NCI-H524 (cell line): ENCODE measurements around the gene OTX2.
A peak's percentile ranks its signal among the peaks of the same experiment; 100 is the strongest.

Experiments used
- DNase-seq, 2 experiments: peaks; one replicate each; lab custom pipeline; 2025; lab: John Stamatoyannopoulos, UW

The OTX2 gene

GRCh38 chr14:56812364-56813141 is 2.3 kb upstream of the OTX2 start:
- DNase-seq = peak; percentile 79 to 86

- DNase-seq = peak; percentile 87 to 94
These were observed 1.5 kb upstream of the OTX2 start for GRCh38 chr14:56811593-56812363.

DNA sequence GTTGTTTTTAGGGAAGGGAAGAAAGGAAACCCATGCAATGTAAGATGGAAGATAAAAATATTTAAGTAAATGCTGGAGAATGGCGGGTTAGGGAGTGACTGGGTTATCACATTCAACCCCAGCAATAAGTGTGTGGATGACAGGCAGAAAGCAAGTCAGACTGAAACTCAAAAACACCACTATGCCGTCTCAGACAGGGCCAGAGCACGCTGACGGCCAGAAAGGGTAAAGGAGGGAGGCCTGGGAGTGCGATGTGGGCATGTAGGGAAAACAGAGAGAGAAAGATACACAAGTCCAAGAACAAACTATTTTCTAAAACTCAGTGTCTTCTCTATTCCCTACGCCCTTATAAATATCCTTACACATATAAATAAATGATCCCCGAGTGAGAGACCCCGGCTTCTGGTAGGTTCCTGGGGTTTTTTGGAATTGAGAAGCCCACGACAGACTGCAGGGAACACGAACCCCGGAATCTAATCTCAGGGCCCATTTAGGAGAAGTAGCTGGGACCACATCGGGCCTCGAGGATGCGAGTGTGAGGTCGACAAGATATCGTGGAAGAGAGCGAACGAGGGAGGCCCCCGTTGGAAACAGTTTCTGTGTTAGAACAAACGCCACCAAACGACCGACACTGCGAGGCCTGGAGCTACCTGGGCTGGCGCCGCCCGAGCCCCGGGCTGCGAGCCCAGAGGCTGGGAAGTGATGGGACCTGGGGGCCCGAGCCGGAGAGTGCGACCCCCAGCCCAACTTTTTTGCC is 735 bp upstream of the OTX2 start:
- peak; percentile 83 to 86 for DNase-seq

GRCh38 chr14:56809270-56810146 is 771 bp downstream of the OTX2 start:
- DNase-seq = no peak

DNA sequence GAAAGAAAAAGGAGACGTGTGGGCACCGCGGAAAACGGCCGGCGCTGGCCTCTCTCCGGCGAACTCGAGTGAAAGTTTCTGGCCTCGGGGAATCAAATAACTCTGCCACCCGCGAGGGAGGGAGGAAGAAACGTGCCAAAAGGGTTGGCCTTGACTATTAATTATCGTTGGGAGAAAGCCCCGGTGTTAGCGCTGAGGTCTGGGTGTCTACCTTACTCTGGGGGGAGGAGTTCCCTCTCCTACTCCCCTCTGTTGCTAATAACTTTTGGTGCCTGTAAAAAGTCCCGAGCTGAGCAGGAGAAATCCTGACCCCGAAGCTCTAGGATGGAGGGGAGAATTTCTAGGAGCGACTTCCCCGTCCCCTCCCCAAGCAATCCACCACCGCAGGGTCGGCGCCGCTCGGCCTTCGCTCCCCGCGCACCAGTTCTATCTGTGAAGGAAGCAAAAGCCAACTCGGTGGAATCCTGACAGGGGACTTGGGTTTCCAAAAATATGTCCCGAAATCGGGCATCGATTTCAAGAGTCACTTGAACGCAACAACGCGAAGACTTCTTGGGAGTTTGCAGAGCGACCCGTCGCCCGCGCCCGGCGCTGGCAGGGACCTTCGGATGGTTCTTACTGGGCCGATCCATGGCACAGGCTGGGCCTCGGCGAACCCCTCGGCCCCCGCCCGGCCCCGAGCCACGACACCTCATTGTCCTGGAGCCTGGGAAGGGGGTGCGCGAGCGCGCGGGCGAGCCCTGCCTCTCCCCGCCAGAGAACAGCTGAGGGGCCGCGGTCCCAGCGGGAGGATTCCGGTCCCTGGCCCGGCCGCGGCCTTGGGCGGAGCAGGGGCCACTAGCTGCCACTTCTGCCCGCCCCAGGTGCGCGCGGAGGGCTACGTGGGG is 1.7 kb downstream of the OTX2 start:
- peak; percentile 75 to 83 for DNase-seq

- peak in 1 of 2 experiments; percentile 78 for DNase-seq
These were observed 2.2 kb downstream of the OTX2 start for GRCh38 chr14:56808110-56808382.

DNA sequence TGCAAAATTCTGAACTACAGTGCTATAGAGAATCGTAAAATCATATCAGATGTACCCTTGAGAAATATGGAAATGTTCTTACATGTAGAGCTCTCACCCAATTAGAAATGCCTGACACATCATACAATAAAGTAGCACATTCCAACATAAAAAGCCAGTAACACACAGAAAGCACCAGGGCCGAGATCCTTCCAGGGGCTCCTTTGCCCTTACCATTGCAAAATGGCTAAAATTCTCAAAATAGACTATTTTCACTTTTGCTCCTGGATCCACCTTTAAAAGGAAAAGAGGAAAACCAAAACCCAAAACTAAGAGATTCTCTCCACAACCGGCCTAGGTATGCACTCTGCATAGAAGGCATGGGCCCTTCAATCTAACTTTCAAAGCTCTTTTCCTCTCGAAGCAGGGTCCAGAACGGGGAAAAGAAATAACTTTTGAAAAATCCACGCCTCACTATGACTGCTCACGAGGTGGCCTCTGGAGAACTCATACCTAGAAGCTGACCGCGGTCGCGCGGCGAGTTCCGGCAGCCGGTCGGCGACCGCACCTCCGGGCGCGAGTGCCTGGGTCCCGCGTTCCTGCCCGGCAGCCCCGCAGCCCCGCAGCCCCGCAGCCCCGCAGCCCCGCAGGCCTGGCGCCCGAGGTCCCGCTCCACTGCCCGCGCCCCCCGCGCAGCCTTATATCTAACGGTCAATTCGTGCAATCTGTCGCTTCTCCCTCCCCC is 2.7 kb downstream of the OTX2 start:
- DNase-seq = no peak

DNA sequence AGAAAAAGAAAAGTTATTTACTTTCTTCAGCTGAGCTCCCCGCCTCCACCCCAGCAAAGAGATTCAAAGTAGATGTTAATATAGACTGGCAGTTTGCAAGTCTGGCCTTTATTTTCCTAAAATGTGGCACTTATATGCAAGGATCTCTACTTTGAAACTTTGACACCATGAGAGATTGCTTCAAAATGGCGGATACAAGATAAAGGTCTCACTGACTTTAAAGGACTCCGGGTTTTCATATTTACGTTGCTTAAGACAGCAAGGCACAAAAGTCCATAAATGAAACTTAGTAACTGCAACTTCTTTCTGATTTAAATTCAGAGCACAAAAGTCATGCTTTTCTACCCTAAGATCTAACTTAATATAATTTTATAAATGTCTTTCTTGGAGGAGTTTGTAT is 3.5 kb downstream of the OTX2 start:
- peak in 1 of 2 experiments; percentile 68 for DNase-seq

- no peak for DNase-seq
These were observed 4.1 kb downstream of the OTX2 start for GRCh38 chr14:56805992-56806727.

DNA sequence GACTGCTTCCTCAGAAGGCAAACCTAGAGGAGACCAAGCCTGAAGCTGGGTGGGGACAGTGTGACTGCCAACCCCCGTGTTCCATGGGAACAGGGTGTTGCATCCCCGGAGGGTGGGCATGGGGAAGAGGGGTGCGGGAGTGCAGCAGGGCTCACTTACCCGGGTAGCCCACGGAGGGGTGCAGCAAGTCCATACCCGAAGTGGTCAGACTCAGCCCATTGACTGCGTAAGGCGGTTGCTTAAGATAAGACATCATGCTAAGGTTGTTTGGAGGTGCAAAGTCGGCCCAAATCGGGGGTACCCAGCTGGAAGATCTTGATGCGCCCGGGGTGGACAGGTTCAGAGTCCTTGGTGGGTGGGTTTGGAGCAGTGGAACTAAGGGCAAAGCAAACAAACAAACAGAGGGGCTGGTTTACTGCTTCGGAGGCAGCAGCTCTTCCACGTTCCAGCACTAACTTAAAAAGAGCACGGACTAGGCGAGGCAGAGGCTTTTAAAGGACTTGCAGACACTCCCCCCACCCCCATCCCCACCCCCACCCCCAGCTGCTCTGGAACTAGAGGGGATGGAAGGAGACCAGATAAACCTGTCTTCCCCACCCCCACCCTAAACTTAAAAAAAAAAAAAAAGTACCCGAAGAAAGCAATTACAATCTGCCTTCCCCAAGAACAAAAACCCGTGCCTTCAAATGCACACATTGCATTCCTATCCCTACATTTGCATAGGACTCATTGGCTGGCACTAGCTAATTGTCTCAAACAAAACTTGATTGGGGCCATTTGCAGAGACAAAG is 4.9 kb downstream of the OTX2 start:
- DNase-seq = no peak

DNA sequence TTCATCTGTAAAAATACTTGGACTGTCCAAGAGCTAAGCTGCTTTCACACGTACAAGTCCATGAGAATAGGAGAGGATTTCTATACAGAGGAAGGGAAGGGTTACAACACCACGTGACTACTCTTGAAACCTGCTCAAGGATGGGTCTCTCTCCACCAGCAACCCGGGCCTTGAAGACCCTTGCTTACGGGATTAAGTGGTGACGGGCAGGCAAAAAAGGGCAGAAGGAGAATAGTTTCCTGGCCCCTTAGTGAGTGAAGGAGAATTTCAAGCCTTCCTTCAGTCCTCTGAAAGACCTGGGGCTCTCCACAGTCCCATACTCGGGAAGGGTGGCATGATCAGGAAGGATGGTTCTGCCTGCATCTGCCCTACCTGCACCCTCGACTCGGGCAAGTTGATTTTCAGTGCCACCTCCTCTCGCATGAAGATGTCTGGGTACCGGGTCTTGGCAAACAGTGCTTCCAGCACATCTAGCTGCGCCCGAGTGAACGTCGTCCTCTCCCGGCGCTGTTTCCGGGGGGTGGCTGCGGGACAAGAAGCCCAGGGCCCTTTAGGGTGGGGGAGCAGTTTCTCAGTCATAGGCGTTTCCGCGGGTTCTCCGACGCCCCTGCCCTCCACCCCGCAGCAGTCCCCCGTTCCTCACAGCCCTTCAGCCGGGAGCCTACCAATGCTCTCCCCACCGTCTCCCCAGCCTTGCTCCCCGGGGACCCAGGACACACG is 6.3 kb downstream of the OTX2 start:
- DNase-seq = no peak

- no peak for DNase-seq
These were observed 8.4 kb downstream of the OTX2 start for GRCh38 chr14:56801920-56802319.

DNA sequence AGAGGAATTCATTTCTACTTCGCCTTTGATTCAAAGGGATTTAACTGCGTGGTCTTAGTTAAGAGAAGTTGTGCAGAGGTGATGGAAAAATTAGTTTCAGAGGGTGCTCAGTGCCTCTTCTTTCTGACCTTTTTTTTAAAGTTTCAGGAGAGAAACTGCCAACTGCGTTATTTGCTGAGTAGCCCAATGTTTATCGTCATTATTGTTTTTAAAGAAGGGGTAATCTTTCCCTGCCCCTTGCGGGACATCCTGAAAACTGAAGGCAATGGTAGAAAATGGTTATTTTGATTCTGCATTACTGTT is 11.0 kb downstream of the OTX2 start:
- DNase-seq = no peak

DNA sequence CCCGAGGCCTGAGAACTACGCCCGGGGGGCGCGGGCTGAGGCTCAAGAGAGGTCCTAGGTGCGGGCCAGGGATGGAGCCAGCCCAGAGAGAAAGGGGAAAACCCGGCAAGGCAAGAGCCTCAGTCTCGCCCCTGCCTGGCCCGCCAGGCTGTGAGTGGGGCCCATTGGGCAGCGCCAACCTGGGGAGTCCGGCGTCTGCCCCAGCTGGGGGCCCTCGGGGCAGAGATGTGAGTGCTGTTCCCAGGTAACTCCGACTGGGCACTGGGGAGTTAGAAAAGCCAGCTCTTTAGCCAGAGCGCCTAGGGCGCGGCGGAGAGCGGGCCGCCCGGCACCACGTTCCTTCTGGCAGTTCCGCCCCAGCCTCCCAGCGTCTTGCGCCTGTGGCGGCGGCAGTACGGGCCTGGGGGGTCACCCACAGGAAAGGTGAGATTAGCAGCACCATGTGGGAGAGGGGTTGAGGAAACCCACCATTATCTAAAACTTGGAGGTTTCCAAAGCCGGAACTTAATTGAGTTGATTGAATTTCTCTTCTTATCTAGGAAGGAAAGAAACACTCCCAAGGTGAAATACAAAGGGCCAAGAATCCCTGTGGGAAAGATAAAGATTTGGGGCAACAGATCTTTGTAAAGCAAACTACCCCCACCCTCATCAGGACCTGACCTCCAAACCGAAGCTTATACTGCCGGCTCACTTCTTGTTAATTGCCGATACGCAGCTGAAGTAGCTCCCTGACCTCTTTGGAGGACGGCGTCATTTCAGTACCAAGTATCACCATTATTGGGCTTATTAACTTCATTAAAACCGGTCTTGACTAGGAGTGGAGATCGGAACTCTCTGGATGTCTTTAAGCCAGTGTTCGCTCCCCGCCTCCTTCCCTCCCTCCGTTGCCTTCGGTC is 11.6 kb downstream of the OTX2 start:
- DNase-seq = no peak

DNA sequence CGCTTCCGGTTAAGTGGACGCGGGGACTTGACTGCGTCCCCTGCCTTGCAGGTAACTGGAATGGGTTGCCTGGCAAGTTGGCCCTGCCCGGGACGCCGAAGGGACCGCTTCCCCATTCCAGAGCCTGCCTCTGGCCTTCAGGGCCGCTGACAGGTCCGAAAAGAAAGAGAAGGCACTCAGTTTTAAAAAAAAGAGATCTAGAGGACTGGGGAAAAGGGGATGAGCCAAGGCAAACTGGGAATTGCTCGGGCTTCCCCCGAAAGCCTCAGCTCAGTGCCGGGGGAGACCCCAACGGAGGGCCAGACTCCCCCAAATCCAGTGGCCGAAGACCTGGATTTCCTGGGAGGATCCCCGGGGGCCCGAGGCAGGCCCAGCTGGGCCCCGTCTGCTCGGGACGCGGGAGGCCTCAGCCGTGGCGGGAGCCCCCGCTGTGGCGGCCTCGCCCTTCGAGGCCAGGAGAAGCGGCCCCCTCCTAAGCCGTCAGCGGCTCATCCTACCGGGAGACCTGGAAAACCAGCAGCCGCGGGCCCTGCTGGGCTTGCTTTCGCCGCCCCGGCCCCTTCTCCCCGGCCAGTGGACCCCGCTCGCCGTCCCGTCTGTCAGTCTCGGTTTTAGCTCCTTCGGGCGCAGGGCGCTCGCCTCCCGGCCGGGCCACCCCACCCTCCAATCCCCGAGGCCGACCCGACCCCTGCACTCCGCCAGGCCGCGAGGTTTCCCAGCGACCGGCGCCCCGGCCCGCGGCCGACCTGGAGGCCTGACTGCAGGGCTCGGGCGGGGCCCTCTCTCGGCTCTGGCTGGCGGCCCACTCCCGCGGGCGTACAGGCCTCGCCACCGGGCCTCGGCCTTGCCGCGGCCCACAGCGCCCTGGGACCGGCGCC is 12.5 kb downstream of the OTX2 start:
- DNase-seq = no peak

GRCh38 chr14:56797003-56797568 is 13.2 kb downstream of the OTX2 start:
- DNase-seq = no peak
